Measurements from ENCODE around the gene MCF2L2. TPM values are rescaled to one million over a fixed set of nuclear protein-coding genes. Genes with fewer than 3 reads are reported as not detected.

The MCF2L2 gene
- total and polyA plus RNA-seq, 9 of the 15 experiments (the other 6 are each of a cell fraction or from before 2014, with no cell fraction given), result 0.56 to 4.2 (median 3.0) TPM

DNA sequence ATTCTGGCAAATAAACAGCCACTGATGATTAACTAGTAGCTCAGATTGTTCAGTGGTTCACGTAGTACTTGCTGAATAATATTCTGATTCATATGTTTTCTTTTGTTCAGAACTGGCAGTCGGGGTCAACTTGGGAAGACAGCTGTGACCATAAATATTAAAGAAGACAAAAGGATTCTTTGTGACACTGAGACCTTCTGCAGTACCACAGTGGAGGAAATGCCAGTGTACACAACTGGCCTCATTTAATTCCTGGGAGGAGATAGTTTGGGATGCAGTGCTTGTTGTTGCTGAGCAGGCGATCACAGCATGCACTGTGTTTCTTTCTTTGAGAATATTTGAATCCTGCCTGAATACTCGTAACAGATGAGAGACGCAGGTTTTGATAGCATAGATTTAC is 26.7 kb upstream of the MCF2L2 start:
- TF ChIP-seq, protein P1, sequence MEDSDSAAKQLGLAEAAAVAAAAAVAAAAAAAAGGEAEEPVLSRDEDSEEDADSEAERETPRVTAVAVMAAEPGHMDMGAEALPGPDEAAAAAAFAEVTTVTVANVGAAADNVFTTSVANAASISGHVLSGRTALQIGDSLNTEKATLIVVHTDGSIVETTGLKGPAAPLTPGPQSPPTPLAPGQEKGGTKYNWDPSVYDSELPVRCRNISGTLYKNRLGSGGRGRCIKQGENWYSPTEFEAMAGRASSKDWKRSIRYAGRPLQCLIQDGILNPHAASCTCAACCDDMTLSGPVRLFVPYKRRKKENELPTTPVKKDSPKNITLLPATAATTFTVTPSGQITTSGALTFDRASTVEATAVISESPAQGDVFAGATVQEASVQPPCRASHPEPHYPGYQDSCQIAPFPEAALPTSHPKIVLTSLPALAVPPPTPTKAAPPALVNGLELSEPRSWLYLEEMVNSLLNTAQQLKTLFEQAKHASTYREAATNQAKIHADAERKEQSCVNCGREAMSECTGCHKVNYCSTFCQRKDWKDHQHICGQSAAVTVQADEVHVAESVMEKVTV (CRISPR knock-in tag; IDR thresholded peaks at IDR 0.05), result no peak
- TF ChIP-seq ZNF668 (CRISPR knock-in tag; IDR thresholded peaks at IDR 0.05), result no peak
- no peak for TF ChIP-seq MCM5 (IDR thresholded peaks at IDR 0.05; ENCODE audit: low read depth)
- no peaks in the 10 kb centered on the region; a peak in 1 of 5 replicates for H3K4me1 ChIP-seq (replicated peaks in 1 of 2; ENCODE audit: control insufficient read depth in 2 of 2, insufficient read depth in 2 of 2, low read length in 2 of 2)
- H3K79me2 ChIP-seq (ENCODE audit: control insufficient read depth, insufficient read depth, low read length), result peaks cover 5% of the 10 kb centered on the region; the same call in 1 of the 3 replicates
- DNase-seq (ENCODE audit: extremely low read depth in 1 of 4, low spot score in 3 of 4), result no peak
- no peak overlapping the region for H3K4me2 ChIP-seq (ENCODE audit: insufficient read depth, low read length)
- ATAC-seq, result no peak
- CTCF ChIA-PET (ENCODE audit: low intra/inter-chr PET ratio), result no interaction called here
- H4K20me1 ChIP-seq (replicated peaks; ENCODE audit: control insufficient read depth, insufficient read depth, low read length), result no peaks in the 10 kb centered on the region
- in situ Hi-C loops (cut with MboI), result no loop called here
- no peak overlapping the region for H2AFZ ChIP-seq (ENCODE audit: low read depth, low read length)
- H3K27me3 ChIP-seq (ENCODE audit: control insufficient read depth in 2 of 2, insufficient read depth in 2 of 2, low read length in 2 of 2), result no peaks in the 10 kb centered on the region
- FAIRE-seq, result no peak
- POLR2A ChIA-PET, result interaction anchor here (0.5 kb wide), 1 partner anchor 13 kb away, joined by 3 read pairs; no protein-coding TSS in a partner anchor
- no peak overlapping the region for H3K27ac ChIP-seq (ENCODE audit: extremely low read depth, low read depth, low read length)
- H3K36me3 ChIP-seq (ENCODE audit: control insufficient read depth, insufficient read depth, low read length), result peaks cover 29% of the 10 kb centered on the region; the same call in 2 of the 3 replicates
- intact Hi-C loops (cut with micrococcal nuclease), result no loop called here
- no TSS peak for BruUV-seq (replicated peaks)
- no peaks in the 10 kb centered on the region for H3K9me3 ChIP-seq (replicated peaks; ENCODE audit: control insufficient read depth, insufficient read depth, low read depth, low read length)
- H3K9ac ChIP-seq (ENCODE audit: insufficient read depth in 1 of 2, low read depth in 2 of 2, low read length in 2 of 2), result no peak overlapping the region
- WGBS (ENCODE audit: insufficient coverage, low coverage, missing lambda C conversion rate), result 81% methylated on average over 5 of the region's 5 CpGs
- no peak overlapping the region for H3K4me3 ChIP-seq
- H3K9me1 ChIP-seq (ENCODE audit: control insufficient read depth, insufficient read depth, low read length), result no peaks in the 10 kb centered on the region

DNA sequence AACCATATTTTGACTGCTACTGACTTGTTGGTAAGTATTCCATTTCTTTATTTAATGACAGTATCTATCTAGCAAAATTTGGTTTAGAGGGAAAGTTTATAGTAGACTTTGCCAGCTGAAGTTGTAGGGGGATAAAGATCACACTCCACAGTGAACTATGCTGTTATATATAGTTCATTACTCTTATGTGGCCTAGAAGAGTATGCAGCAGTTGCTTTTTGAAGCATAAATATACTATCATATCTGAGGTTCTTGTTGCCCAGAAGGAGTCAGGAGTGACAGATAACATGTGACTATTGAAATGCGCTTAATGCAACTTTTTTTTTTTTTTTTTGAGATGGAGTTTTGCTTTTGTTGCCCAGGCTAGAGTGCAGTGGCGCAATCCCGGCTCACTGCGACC is 25.6 kb upstream of the MCF2L2 start:
- Histone ChIP-seq H3K4me3 (no peak overlapping the region), H4K20me1 (replicated peaks; ENCODE audit: control insufficient read depth, insufficient read depth, low read length) (no peaks in the 10 kb centered on the region), H3K36me3 (ENCODE audit: control insufficient read depth, insufficient read depth, low read length) (peaks cover 29% of the 10 kb centered on the region; the same call in 2 of the 3 replicates), H3K9me3 (replicated peaks; ENCODE audit: control insufficient read depth, insufficient read depth, low read depth, low read length) (no peaks in the 10 kb centered on the region), H3K27ac (ENCODE audit: extremely low read depth, low read depth, low read length) (no peak overlapping the region), H3K4me2 (ENCODE audit: insufficient read depth, low read length) (no peak overlapping the region), H3K27me3 (ENCODE audit: control insufficient read depth in 2 of 2, insufficient read depth in 2 of 2, low read length in 2 of 2) (no peaks in the 10 kb centered on the region), H3K79me2 (ENCODE audit: control insufficient read depth, insufficient read depth, low read length) (peaks cover 16% of the 10 kb centered on the region), H3K9me1 (ENCODE audit: control insufficient read depth, insufficient read depth, low read length) (no peaks in the 10 kb centered on the region), H3K4me1 (replicated peaks in 1 of 2; ENCODE audit: control insufficient read depth in 2 of 2, insufficient read depth in 2 of 2, low read length in 2 of 2) (no peaks in the 10 kb centered on the region; a peak in 1 of 5 replicates), H3K9ac (ENCODE audit: insufficient read depth in 1 of 2, low read depth in 2 of 2, low read length in 2 of 2) (no peak overlapping the region), H2AFZ (ENCODE audit: low read depth, low read length) (no peak overlapping the region)
- intact Hi-C loops (cut with micrococcal nuclease), result no loop called here
- ATAC-seq (no peak), FAIRE-seq (no peak), DNase-seq (ENCODE audit: extremely low read depth in 1 of 4, low spot score in 3 of 4) (no peak)
- ChIA-PET POLR2A (no interaction called here), CTCF (ENCODE audit: low intra/inter-chr PET ratio) (no interaction called here)
- BruUV-seq (replicated peaks), result no TSS peak
- in situ Hi-C loops (cut with MboI), result no loop called here
- 63% methylated on average over 1 of the region's 4 CpGs for WGBS (ENCODE audit: insufficient coverage, low coverage, missing lambda C conversion rate)
- TF ChIP-seq XRCC5 (IDR thresholded peaks at IDR 0.05; ENCODE audit: low read depth, low read length) (no peak), SMARCB1 (IDR thresholded peaks at IDR 0.05; ENCODE audit: insufficient read length, low read depth) (no peak), ZNF507 (tag; conservative IDR thresholded peaks at IDR 0.05) (no peak), ZNF140 (CRISPR knock-in tag; IDR thresholded peaks at IDR 0.05) (no peak), TAF9B (IDR thresholded peaks at IDR 0.05; ENCODE audit: partially characterized antibody) (no peak), TFAM (CRISPR knock-in tag; conservative IDR thresholded peaks at IDR 0.05) (no peak), TAF1 (IDR thresholded peaks at IDR 0.05; ENCODE audit: control insufficient read depth, extremely low read depth, insufficient read depth, low read length, severe bottlenecking) (no peak), FOXM1 (IDR thresholded peaks at IDR 0.05; ENCODE audit: low read depth) (no peak), FOXM1 (CRISPR knock-in tag; IDR thresholded peaks at IDR 0.05; ENCODE audit: low read depth) (no peak), HNRNPLL (IDR thresholded peaks at IDR 0.05; ENCODE audit: low read depth, low read length, poor library complexity, severe bottlenecking) (no peak), NCOA1 (IDR thresholded peaks at IDR 0.05; ENCODE audit: low read depth) (no peak), NFIX (CRISPR knock-in tag; IDR thresholded peaks at IDR 0.05; ENCODE audit: low read depth) (no peak), RBM25 (IDR thresholded peaks at IDR 0.05; ENCODE audit: low read depth, low read length, severe bottlenecking) (no peak), ZNF263 (CRISPR knock-in tag; IDR thresholded peaks at IDR 0.05; ENCODE audit: borderline replicate concordance) (no peak)
